Activated CD4-positive, alpha-beta T cell treated with anti-CD3 and anti-CD28 coated beads, Interleukin-2, amount 10 ng/mL, durations not matched to agents 24 days and 14 days (primary cell): ENCODE data around the gene ITPR2. TPM values are rescaled to one million over a fixed set of nuclear protein-coding genes. Genes with fewer than 3 reads are reported as not detected.

Experiments
- DNase-seq: peaks from one replicate; pipeline ENCODE4 v3.0.0; 2022
- H3K27ac Mint-ChIP-seq: one replicate; pipeline ENCODE4 v1.8.0; 2022; ENCODE audit warnings: mild to moderate bottlenecking, mixed read lengths
- H3K27me3 Mint-ChIP-seq: one replicate; pipeline ENCODE4 v1.8.0; 2022; ENCODE audit warnings: mixed read lengths
- H3K36me3 Mint-ChIP-seq: one replicate; pipeline ENCODE4 v1.8.0; 2022; ENCODE audit warnings: low read depth, mild to moderate bottlenecking, mixed read lengths
- H3K4me1 Mint-ChIP-seq: one replicate; pipeline ENCODE4 v1.8.0; 2021; ENCODE audit warnings: mixed read lengths
- H3K4me3 Mint-ChIP-seq: one replicate; pipeline ENCODE4 v1.8.0; 2022; ENCODE audit warnings: mild to moderate bottlenecking, moderate library complexity, mixed read lengths
- H3K9me3 Mint-ChIP-seq: one replicate; pipeline ENCODE4 v1.8.0; 2021; ENCODE audit warnings: mixed read lengths
- intact Hi-C: fragments of 100-400 bp; cut with micrococcal nuclease; formaldehyde crosslinking; loops from one replicate; pipeline ENCODE4 v1.15.1; 2023
- total RNA-seq: library from RNA; stranded (reverse); gene quantifications from 2 replicates; pipeline ENCODE4 v1.2.3, GENCODE V29; 2022

The ITPR2 gene
- total RNA-seq, 1 donor from 2014 or later = 46.0 TPM

DNA sequence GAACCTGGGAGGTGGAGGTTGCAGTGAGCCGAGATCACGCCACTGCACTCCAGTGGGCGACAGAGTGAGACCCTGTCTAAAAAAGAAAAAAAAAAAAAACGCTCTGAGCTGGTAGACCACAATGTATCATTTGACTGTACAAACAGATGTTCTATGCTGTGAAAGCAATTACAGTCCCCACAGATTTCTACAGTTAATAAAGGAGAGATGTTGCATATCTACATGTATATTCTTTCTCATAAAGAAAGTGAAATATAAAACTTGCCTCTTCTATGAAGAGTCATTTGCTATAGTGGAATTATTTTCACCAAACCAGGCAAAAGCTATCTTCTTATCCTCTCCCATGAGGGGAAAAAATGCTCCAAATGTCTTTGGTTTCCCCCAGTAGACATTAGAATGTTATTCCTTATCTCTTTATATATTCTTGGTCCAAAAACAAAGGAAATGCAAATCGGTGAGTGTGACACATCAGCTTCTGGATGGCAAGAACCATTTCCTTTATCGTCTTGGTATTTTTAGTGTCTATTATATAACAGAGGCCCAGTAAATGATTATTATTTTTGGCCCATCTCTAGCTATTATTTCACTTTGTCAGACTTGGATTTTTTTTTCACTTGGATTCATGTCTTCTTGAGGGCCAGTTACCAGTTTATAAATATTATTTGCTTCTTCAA is 407.3 kb downstream of the ITPR2 start:
- peaks cover 8% of the 10 kb centered on the region for H3K36me3 Mint-ChIP-seq
- H3K4me1 Mint-ChIP-seq = peaks cover 9% of the 10 kb centered on the region
- no peak overlapping the region for H3K4me3 Mint-ChIP-seq
- H3K27ac Mint-ChIP-seq = no peak overlapping the region
- peaks cover 7% of the 10 kb centered on the region for H3K9me3 Mint-ChIP-seq
- no peak for DNase-seq
- intact Hi-C loops = no loop called here
- H3K27me3 Mint-ChIP-seq = no peaks in the 10 kb centered on the region

DNA sequence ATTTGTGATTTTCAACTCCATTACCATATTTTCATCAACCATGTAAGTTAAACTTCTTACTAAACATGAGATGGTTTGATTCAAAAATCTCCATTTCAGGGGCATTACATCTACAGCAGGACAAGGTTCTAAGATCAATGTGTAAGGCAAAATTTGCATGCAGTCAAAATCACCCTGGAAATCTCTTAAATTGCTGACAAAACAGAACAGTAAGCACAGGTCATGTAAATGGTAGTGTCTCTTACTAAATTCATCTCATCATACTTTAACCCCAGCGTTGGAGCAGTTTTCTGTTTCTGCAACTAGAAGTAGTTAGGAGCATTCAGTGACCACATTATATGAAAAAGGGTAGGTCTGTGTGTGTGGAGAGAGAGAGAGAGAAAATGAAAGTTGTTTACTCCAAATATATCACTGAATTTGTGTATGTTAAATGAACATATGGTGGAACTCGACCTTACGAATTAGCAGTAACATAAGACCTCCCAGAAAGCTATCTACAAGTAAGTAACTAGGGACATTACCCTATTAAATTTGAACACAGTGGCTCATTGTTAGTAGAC is 410.1 kb downstream of the ITPR2 start:
- Mint-ChIP-seq H3K36me3 (peaks cover 16% of the 10 kb centered on the region), H3K27ac (no peak overlapping the region), H3K4me3 (no peak overlapping the region), H3K4me1 (peaks cover 9% of the 10 kb centered on the region), H3K9me3 (peaks cover 10% of the 10 kb centered on the region), H3K27me3 (no peaks in the 10 kb centered on the region)
- intact Hi-C loops = no loop called here
- no peak for DNase-seq

- DNase-seq = no peak
- Mint-ChIP-seq H3K9me3 (peaks cover 8% of the 10 kb centered on the region), H3K27me3 (no peaks in the 10 kb centered on the region), H3K27ac (no peak overlapping the region), H3K4me3 (no peak overlapping the region), H3K36me3 (peaks cover 25% of the 10 kb centered on the region), H3K4me1 (peaks cover 4% of the 10 kb centered on the region)
- intact Hi-C loops = no loop called here
Observed at GRCh38 chr12:26416550-26416949, 416.4 kb downstream of the ITPR2 start.

- no peak overlapping the region for H3K27ac Mint-ChIP-seq
- no peak for DNase-seq
- intact Hi-C loops = no loop called here
- H3K27me3 Mint-ChIP-seq = no peaks in the 10 kb centered on the region
- H3K4me3 Mint-ChIP-seq = no peak overlapping the region
- no peaks in the 10 kb centered on the region for H3K9me3 Mint-ChIP-seq
- H3K4me1 Mint-ChIP-seq = no peaks in the 10 kb centered on the region
- H3K36me3 Mint-ChIP-seq = peaks cover 18% of the 10 kb centered on the region
Observed at GRCh38 chr12:26410689-26411088, 422.3 kb downstream of the ITPR2 start.

DNA sequence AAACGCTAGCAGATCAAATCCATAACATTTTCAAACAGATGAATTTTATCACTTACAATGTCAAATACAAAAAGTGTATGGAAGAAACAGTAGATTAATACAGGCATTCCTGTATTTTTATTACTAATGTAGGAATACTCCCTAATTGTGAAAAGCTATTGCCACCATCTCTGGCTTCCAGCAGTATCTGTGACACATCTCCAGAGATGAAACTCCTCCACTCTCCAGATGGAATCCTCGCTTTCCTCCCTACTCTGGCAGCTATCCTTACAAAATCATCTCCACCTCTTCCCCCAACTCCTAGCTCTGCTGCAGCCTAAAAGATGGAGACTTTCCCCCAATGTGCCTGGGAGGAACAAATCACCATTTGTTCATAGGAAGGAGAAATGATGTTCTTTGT is 426.2 kb downstream of the ITPR2 start:
- H3K4me1 Mint-ChIP-seq = no peaks in the 10 kb centered on the region
- no peak overlapping the region for H3K4me3 Mint-ChIP-seq
- H3K27me3 Mint-ChIP-seq = no peaks in the 10 kb centered on the region
- no peak for DNase-seq
- intact Hi-C loops = no loop called here
- H3K9me3 Mint-ChIP-seq = no peaks in the 10 kb centered on the region
- H3K36me3 Mint-ChIP-seq = peaks cover 12% of the 10 kb centered on the region
- H3K27ac Mint-ChIP-seq = no peak overlapping the region

DNA sequence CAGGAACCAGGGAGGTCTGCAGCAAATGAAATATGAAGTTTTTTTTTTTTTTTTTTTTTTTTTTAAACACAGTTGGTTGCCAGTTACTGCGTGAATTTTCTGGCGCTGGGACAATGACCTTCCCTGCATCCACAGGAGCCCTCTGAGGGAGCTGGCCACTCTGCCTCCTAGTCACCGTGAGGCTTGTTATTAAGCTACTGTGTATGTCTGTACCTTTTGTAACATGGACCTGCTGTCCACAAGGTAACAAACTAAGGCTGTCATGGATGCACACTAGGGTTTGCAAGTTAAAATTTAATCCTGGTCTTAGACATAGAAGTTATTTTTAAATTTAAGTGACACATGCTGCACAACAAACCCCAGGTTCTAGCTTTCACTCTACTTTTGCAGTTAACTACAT is 426.6 kb downstream of the ITPR2 start:
- Mint-ChIP-seq H3K4me1 (no peaks in the 10 kb centered on the region), H3K36me3 (peaks cover 12% of the 10 kb centered on the region), H3K4me3 (no peak overlapping the region), H3K27me3 (no peaks in the 10 kb centered on the region), H3K9me3 (no peaks in the 10 kb centered on the region), H3K27ac (no peak overlapping the region)
- intact Hi-C loops = no loop called here
- DNase-seq = no peak

GRCh38 chr12:26403601-26404000 is 429.4 kb downstream of the ITPR2 start:
- no peaks in the 10 kb centered on the region for H3K4me1 Mint-ChIP-seq
- peaks cover 4% of the 10 kb centered on the region for H3K36me3 Mint-ChIP-seq
- no peaks in the 10 kb centered on the region for H3K27me3 Mint-ChIP-seq
- no peaks in the 10 kb centered on the region for H3K9me3 Mint-ChIP-seq
- DNase-seq = no peak
- intact Hi-C loops = no loop called here
- no peak overlapping the region for H3K4me3 Mint-ChIP-seq
- no peak overlapping the region for H3K27ac Mint-ChIP-seq

- Mint-ChIP-seq H3K27me3 (no peaks in the 10 kb centered on the region), H3K4me1 (no peaks in the 10 kb centered on the region), H3K27ac (no peak overlapping the region), H3K4me3 (no peak overlapping the region), H3K36me3 (peaks cover under 1% of the 10 kb centered on the region), H3K9me3 (no peaks in the 10 kb centered on the region)
- no peak for DNase-seq
- intact Hi-C loops = no loop called here
Observed at GRCh38 chr12:26402648-26403047, 430.3 kb downstream of the ITPR2 start.

DNA sequence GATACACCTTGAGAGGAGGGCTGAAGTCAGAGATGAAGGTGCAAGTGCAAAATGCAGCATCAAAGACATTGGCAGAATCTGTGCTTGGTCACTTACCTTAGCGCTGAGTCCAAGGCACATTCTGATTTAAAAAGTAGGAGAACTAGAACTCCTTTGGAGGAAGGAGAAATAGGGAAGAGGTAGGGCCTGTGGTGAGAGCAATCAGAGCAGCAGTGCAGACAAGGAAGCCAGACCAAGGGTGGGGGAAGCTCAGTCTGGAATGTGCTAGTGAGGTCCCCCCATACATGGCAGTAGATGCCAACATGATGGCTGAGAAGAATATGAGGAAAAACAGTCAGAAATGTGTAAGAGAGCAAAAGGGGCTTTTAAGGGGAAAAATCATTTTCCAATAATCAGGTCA is 431.1 kb downstream of the ITPR2 start:
- intact Hi-C loops = no loop called here
- H3K9me3 Mint-ChIP-seq = no peaks in the 10 kb centered on the region
- DNase-seq = no peak
- H3K4me3 Mint-ChIP-seq = no peak overlapping the region
- no peaks in the 10 kb centered on the region for H3K36me3 Mint-ChIP-seq
- H3K27me3 Mint-ChIP-seq = no peaks in the 10 kb centered on the region
- no peak overlapping the region for H3K27ac Mint-ChIP-seq
- H3K4me1 Mint-ChIP-seq = no peaks in the 10 kb centered on the region

DNA sequence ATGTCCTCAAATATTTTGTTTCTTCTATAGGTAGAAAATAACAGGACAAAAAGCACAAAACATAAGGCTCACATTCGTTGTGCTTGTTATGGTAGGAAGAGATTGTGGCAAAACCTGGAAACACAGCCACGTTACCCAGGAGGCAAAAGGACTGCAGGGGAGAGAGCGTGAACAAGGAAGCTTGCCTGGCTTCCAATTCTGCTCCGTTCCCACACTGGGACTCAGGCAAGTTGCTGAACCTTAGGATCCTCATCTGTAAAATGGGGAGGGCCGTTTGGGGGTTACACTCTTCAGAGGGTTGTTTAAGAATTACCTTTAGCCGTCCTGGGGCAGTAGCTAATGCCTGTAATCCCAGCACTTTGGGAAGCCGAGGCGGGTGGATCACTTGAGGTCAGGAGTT is 432.4 kb downstream of the ITPR2 start:
- H3K4me3 Mint-ChIP-seq = no peak overlapping the region
- no peaks in the 10 kb centered on the region for H3K27me3 Mint-ChIP-seq
- H3K9me3 Mint-ChIP-seq = no peaks in the 10 kb centered on the region
- no peak overlapping the region for H3K27ac Mint-ChIP-seq
- intact Hi-C loops = no loop called here
- DNase-seq = no peak
- H3K36me3 Mint-ChIP-seq = no peaks in the 10 kb centered on the region
- no peaks in the 10 kb centered on the region for H3K4me1 Mint-ChIP-seq

DNA sequence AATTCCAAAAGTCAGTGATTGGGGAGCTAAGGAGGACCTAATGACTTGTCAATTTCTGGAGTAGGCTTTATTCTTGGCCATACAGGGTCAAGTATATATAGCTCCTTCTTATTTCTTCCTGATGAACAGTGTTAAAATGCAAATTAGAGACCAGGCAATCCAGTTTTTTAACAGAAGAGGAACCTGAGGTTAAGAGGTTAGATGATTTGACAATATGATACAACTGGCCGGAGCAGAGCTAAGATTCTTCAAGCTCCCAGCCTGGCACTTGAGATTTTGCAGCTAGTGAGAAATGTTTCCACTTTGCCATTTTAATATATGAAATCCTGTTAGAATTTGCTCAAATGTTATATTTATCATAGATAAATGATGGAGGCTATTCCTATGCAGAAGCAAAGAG is 433.6 kb downstream of the ITPR2 start:
- Mint-ChIP-seq H3K36me3 (no peaks in the 10 kb centered on the region), H3K4me3 (no peak overlapping the region)
- intact Hi-C loops = no loop called here

GRCh38 chr12:26396402-26396801 is 436.6 kb downstream of the ITPR2 start:
- Mint-ChIP-seq H3K27ac (no peak overlapping the region), H3K36me3 (peaks cover 11% of the 10 kb centered on the region), H3K4me1 (no peaks in the 10 kb centered on the region), H3K4me3 (no peak overlapping the region), H3K27me3 (no peaks in the 10 kb centered on the region), H3K9me3 (no peaks in the 10 kb centered on the region)
- intact Hi-C loops = no loop called here
- DNase-seq = no peak

More for the DNA sequence above, 433.6 kb downstream of the ITPR2 start:
- H3K4me1 Mint-ChIP-seq = no peaks in the 10 kb centered on the region
- DNase-seq = no peak
- H3K27me3 Mint-ChIP-seq = no peaks in the 10 kb centered on the region
- no peak overlapping the region for H3K27ac Mint-ChIP-seq
- no peaks in the 10 kb centered on the region for H3K9me3 Mint-ChIP-seq

DNA sequence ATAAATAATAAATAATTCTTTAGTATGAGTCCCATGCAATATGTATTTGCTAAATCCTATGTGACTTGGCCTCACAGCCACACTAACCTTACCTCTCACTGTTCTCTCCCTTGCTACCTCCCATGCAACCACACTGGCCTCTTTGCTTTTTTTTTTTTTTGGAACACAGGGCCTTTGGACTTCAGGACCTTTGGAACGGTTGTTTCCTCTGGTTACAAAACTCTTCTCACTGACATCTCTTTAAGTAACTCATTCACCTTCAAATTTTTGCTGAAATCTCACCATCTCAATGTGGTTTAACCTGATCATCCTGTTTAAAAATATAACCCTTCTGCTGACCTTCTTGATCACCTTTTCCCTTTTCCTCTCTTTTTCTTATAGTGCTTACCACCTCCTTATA is 443.7 kb downstream of the ITPR2 start:
- Mint-ChIP-seq H3K27me3 (no peaks in the 10 kb centered on the region), H3K4me1 (no peaks in the 10 kb centered on the region), H3K4me3 (no peak overlapping the region), H3K36me3 (peaks cover 37% of the 10 kb centered on the region), H3K9me3 (no peaks in the 10 kb centered on the region), H3K27ac (peak overlapping the region; percentile 47)
- no peak for DNase-seq
- intact Hi-C loops = no loop called here

DNA sequence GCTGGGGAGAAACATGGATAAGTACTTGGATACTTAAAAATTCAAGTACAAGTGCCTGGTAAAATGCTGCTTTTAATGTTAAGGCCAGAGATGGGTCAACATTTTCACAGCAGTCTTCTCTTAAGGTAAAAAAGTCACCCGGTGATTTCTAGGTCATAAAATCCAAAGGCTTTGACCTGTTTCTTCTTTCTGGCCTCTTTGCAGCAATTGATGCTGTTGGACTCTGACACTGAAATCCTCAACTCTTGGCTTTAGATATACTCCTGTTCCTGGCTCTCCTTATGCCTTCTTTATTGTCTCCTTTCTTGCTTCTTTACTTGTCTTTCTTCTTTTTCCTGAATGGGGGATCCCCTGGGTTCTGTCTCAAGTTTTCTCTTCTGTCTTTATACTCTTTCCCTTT is 448.5 kb downstream of the ITPR2 start:
- intact Hi-C loops = no loop called here

DNA sequence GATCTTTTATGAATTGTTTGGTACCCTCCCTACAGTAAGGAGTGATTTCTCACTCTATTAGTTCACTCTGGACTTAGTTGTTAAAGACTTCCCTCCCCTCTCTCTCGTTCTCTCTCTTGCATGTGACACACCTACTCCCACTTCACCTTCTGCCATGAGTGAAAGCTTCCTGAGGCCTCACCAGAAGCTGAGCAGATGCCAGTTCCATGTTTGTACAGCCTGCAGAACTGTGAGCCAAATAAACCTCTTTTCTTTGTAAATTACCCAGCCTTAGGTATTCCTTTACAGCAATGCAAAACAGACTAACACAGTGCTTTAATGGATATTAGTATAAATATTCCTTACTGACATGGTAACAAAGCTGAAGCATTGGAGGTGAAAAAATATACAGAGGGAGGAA is 450.0 kb downstream of the ITPR2 start:
- no peaks in the 10 kb centered on the region for H3K27me3 Mint-ChIP-seq
- DNase-seq = no peak
- no peak overlapping the region for H3K27ac Mint-ChIP-seq
- peaks cover 33% of the 10 kb centered on the region for H3K36me3 Mint-ChIP-seq
- no peak overlapping the region for H3K4me3 Mint-ChIP-seq
- peaks cover 4% of the 10 kb centered on the region for H3K9me3 Mint-ChIP-seq
- intact Hi-C loops = no loop called here
- H3K4me1 Mint-ChIP-seq = no peaks in the 10 kb centered on the region

More for the DNA sequence above, 448.5 kb downstream of the ITPR2 start:
- peaks cover 4% of the 10 kb centered on the region for H3K9me3 Mint-ChIP-seq
- no peaks in the 10 kb centered on the region for H3K4me1 Mint-ChIP-seq
- no peaks in the 10 kb centered on the region for H3K27me3 Mint-ChIP-seq
- H3K36me3 Mint-ChIP-seq = peaks cover 39% of the 10 kb centered on the region
- DNase-seq = no peak
- no peak overlapping the region for H3K4me3 Mint-ChIP-seq
- H3K27ac Mint-ChIP-seq = no peak overlapping the region
